Measurements from ENCODE around the gene ANKFN1. TPM values are rescaled to one million over a fixed set of nuclear protein-coding genes. Genes with fewer than 3 reads are reported as not detected.

ANKFN1 gene
- total RNA-seq, 1 experiment from 2014 or later: not detected

DNA sequence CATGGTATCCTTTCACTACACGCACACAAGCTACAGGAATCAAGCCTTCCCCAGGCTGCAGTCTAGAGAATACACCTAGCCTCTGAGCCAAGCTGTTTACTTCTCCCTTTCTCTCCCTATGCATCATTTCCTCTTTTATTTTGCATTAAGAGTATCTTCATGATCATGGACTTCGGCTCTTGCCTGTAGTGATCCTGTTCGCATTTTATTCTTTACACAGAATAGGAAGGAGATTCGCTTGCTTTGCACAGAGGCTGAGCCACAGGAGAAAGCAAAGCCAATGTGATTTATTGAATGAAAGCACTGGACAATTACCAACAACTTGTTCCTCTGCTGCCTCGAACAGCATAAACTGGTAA lies 172.7 kb downstream of the ANKFN1 start:
- Mint-ChIP-seq H3K27me3 (ENCODE audit: unreplicated experiment) (peaks cover 55% of the 10 kb centered on the region), H3K36me3 (ENCODE audit: insufficient read depth, unreplicated experiment) (no peaks in the 10 kb centered on the region), H3K27ac (ENCODE audit: unreplicated experiment) (no peak overlapping the region), H3K4me1 (ENCODE audit: low read depth, unreplicated experiment) (no peaks in the 10 kb centered on the region), H3K9me3 (ENCODE audit: low read depth, unreplicated experiment) (no peaks in the 10 kb centered on the region), H3K4me3 (ENCODE audit: low read depth, unreplicated experiment) (no peak overlapping the region)
- TF ChIP-seq, protein P1, sequence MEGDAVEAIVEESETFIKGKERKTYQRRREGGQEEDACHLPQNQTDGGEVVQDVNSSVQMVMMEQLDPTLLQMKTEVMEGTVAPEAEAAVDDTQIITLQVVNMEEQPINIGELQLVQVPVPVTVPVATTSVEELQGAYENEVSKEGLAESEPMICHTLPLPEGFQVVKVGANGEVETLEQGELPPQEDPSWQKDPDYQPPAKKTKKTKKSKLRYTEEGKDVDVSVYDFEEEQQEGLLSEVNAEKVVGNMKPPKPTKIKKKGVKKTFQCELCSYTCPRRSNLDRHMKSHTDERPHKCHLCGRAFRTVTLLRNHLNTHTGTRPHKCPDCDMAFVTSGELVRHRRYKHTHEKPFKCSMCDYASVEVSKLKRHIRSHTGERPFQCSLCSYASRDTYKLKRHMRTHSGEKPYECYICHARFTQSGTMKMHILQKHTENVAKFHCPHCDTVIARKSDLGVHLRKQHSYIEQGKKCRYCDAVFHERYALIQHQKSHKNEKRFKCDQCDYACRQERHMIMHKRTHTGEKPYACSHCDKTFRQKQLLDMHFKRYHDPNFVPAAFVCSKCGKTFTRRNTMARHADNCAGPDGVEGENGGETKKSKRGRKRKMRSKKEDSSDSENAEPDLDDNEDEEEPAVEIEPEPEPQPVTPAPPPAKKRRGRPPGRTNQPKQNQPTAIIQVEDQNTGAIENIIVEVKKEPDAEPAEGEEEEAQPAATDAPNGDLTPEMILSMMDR (IDR thresholded peaks at IDR 0.05; ENCODE audit: unreplicated experiment): no peak
- intact Hi-C loops (cut with micrococcal nuclease; ENCODE audit: unreplicated experiment): no loop called here
- no peak for DNase-seq
- no TSS peak for BruUV-seq (replicated peaks)
- CTCF ChIA-PET: no interaction called here

DNA sequence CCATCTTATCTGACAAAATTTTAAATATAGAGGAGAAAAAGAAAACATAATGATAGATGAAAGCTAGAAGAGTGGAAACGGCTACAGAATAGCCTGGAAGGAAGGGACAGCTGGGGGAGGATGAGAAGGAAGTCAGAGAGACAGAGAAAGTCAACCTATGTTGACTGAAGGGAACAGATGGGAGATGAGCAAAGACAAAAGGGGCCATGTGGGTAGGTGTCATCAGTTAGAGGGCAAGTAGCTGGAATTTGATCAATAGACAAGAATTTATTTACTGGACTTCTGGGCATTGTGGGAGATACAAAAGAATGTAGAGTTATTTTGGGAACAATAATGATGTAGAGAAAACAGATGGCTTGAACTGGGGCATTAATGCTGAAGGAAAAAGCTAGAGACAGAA lies 194.4 kb downstream of the ANKFN1 start:
- Mint-ChIP-seq H3K4me3 (ENCODE audit: low read depth, unreplicated experiment) (no peak overlapping the region), H3K36me3 (ENCODE audit: insufficient read depth, unreplicated experiment) (no peaks in the 10 kb centered on the region), H3K27me3 (ENCODE audit: unreplicated experiment) (no peaks in the 10 kb centered on the region), H3K4me1 (ENCODE audit: low read depth, unreplicated experiment) (no peaks in the 10 kb centered on the region), H3K9me3 (ENCODE audit: low read depth, unreplicated experiment) (peaks cover 2% of the 10 kb centered on the region), H3K27ac (ENCODE audit: unreplicated experiment) (no peak overlapping the region)
- CTCF ChIA-PET: no interaction called here
- DNase-seq: no peak
- intact Hi-C loops (cut with micrococcal nuclease; ENCODE audit: unreplicated experiment): no loop called here
- TF ChIP-seq, protein P1 (IDR thresholded peaks at IDR 0.05; ENCODE audit: unreplicated experiment): no peak
- BruUV-seq (replicated peaks): no TSS peak

GRCh38 chr17:56350592-56350991 lies 197.3 kb downstream of the ANKFN1 start:
- H3K4me3 Mint-ChIP-seq (ENCODE audit: low read depth, unreplicated experiment): no peak overlapping the region
- no TSS peak for BruUV-seq (replicated peaks)
- no peak for DNase-seq
- H3K36me3 Mint-ChIP-seq (ENCODE audit: insufficient read depth, unreplicated experiment): no peaks in the 10 kb centered on the region
- intact Hi-C loops (cut with micrococcal nuclease; ENCODE audit: unreplicated experiment): no loop called here
- no peaks in the 10 kb centered on the region for H3K27me3 Mint-ChIP-seq (ENCODE audit: unreplicated experiment)
- H3K27ac Mint-ChIP-seq (ENCODE audit: unreplicated experiment): no peak overlapping the region
- CTCF ChIA-PET: no interaction called here
- peaks cover 2% of the 10 kb centered on the region for H3K9me3 Mint-ChIP-seq (ENCODE audit: low read depth, unreplicated experiment)
- H3K4me1 Mint-ChIP-seq (ENCODE audit: low read depth, unreplicated experiment): no peaks in the 10 kb centered on the region
- TF ChIP-seq, protein P1 (IDR thresholded peaks at IDR 0.05; ENCODE audit: unreplicated experiment): no peak

GRCh38 chr17:56351675-56352074 lies 198.4 kb downstream of the ANKFN1 start:
- no TSS peak for BruUV-seq (replicated peaks)
- no peaks in the 10 kb centered on the region for H3K36me3 Mint-ChIP-seq (ENCODE audit: insufficient read depth, unreplicated experiment)
- peaks cover 2% of the 10 kb centered on the region for H3K9me3 Mint-ChIP-seq (ENCODE audit: low read depth, unreplicated experiment)
- no peaks in the 10 kb centered on the region for H3K27me3 Mint-ChIP-seq (ENCODE audit: unreplicated experiment)
- H3K4me3 Mint-ChIP-seq (ENCODE audit: low read depth, unreplicated experiment): no peak overlapping the region
- H3K27ac Mint-ChIP-seq (ENCODE audit: unreplicated experiment): no peak overlapping the region
- no peak for DNase-seq
- no peaks in the 10 kb centered on the region for H3K4me1 Mint-ChIP-seq (ENCODE audit: low read depth, unreplicated experiment)
- CTCF ChIA-PET: no interaction called here
- intact Hi-C loops (cut with micrococcal nuclease; ENCODE audit: unreplicated experiment): no loop called here
- TF ChIP-seq, protein P1 (IDR thresholded peaks at IDR 0.05; ENCODE audit: unreplicated experiment): no peak

All from Calu3 (cell line).